Endodermal cell (in vitro differentiated cells): ENCODE results near the gene ZNF76. TPM values are rescaled to one million over a fixed set of nuclear protein-coding genes. Genes with fewer than 3 reads are reported as not detected.

Experiments
- DNase-seq: peaks from one replicate; pipeline ENCODE4 v3.0.0-alpha.2; 2017
- H3K27ac ChIP-seq: 2 replicates; pipeline ENCODE4 v1.5.1; 2013; ENCODE audit warnings: mild to moderate bottlenecking, low read depth, low read length, moderate library complexity
- H3K27me3 ChIP-seq: 2 replicates; pipeline ENCODE4 v1.6.1; 2013; ENCODE audit warnings: mild to moderate bottlenecking, low read length, moderate library complexity; ENCODE audit not compliant: insufficient read depth, control insufficient read depth, poor library complexity, severe bottlenecking
- H3K36me3 ChIP-seq: 2 replicates; pipeline ENCODE4 v1.7.0; 2013; ENCODE audit warnings: mild to moderate bottlenecking, low read length, moderate library complexity; ENCODE audit not compliant: control insufficient read depth, insufficient read depth
- H3K4me1 ChIP-seq: one replicate; pipeline ENCODE4 v1.7.0; 2013; ENCODE audit warnings: low read length; ENCODE audit not compliant: control insufficient read depth, insufficient read depth
- H3K4me3 ChIP-seq: 2 replicates; pipeline ENCODE4 v1.5.1; 2013; ENCODE audit warnings: mild to moderate bottlenecking, low read length, moderate library complexity
- H3K9ac ChIP-seq: 2 replicates; pipeline ENCODE4 v1.6.1; 2013; ENCODE audit warnings: mild to moderate bottlenecking, low read length, moderate library complexity; ENCODE audit not compliant: poor library complexity, severe bottlenecking; ENCODE audit errors: extremely low read depth
- H3K9me3 ChIP-seq: 2 replicates; pipeline ENCODE4 v1.6.1; 2013; ENCODE audit warnings: mild to moderate bottlenecking, low read length, moderate library complexity; ENCODE audit not compliant: control insufficient read depth
- H3K27ac Mint-ChIP-seq: 2 replicates; pipeline ENCODE4 v1.8.0; 2020; ENCODE audit warnings: mixed read lengths
- H3K27me3 Mint-ChIP-seq: 2 replicates; pipeline ENCODE4 v1.8.0; 2021; ENCODE audit warnings: mild to moderate bottlenecking, mixed read lengths; ENCODE audit not compliant: insufficient read depth
- H3K36me3 Mint-ChIP-seq: 2 replicates; pipeline ENCODE4 v1.8.0; 2020; ENCODE audit warnings: low read depth, mixed read lengths
- H3K4me1 Mint-ChIP-seq: 2 replicates; pipeline ENCODE4 v1.8.0; 2020; ENCODE audit warnings: mixed read lengths
- H3K4me3 Mint-ChIP-seq: 2 replicates; pipeline ENCODE4 v1.8.0; 2020; ENCODE audit warnings: mild to moderate bottlenecking, moderate library complexity, mixed read lengths
- H3K9me3 Mint-ChIP-seq: 2 replicates; pipeline ENCODE4 v1.8.0; 2020; ENCODE audit warnings: mild to moderate bottlenecking, mixed read lengths
- CTCF ChIP-seq: fragments of 200-600 bp; sonication (generic); conservative IDR thresholded peaks from 2 replicates; pipeline ENCODE4 v1.5.0; 2021; ENCODE audit warnings: antibody characterized with exemption, mild to moderate bottlenecking
- WGBS, 2 experiments: methylation state at CpG; one replicate each; pipeline versions ENCODE4 v1.1.5 to v1.1.7; 2013; ENCODE audit warnings: missing lambda C conversion rate in 2 of 2, mixed read lengths in 1 of 2; ENCODE audit not compliant: insufficient coverage in 1 of 2, insufficient read length in 1 of 2; 5-methylcytosine and 5-hydroxymethylcytosine counted together
- total RNA-seq, 2 donors: library from RNA; stranded (reverse); fragmentation: NEBNext Ultra II Directional in 1 of 2; extraction: Animal tissue kit (Norgen Biotek cat#: 25700) in 1 of 2; gene quantifications; 2 replicates in 1 of 2; 3 replicates in 1 of 2; pipeline ENCODE4 v1.2.1, GENCODE V29; 2021

The ZNF76 gene
- total RNA-seq, 2 donors from 2014 or later = 39.0 to 42.9 TPM

- Histone ChIP-seq H3K9ac (no peak overlapping the region), H3K27me3 (no peaks in the 10 kb centered on the region), H3K36me3 (peaks cover 24% of the 10 kb centered on the region), H3K27ac (no peak overlapping the region), H3K9me3 (no peaks in the 10 kb centered on the region), H3K4me3 (no peak overlapping the region), H3K4me1 (peaks cover 17% of the 10 kb centered on the region)
- 87 to 99% methylated on average over 11 to 17 of the region's 17 CpGs for WGBS, 2 experiments
- no peak for TF ChIP-seq CTCF
- Mint-ChIP-seq H3K9me3 (no peaks in the 10 kb centered on the region), H3K4me1 (peaks cover 29% of the 10 kb centered on the region), H3K27me3 (peaks cover 19% of the 10 kb centered on the region), H3K4me3 (no peak overlapping the region), H3K27ac (no peak overlapping the region), H3K36me3 (peaks cover 4% of the 10 kb centered on the region)
- DNase-seq = no peak
These were observed 16.1 kb upstream of the ZNF76 start for GRCh38 chr6:35243386-35243958.

GRCh38 chr6:35244551-35244950 is 15.0 kb upstream of the ZNF76 start:
- H3K27ac ChIP-seq = no peak overlapping the region
- Mint-ChIP-seq H3K9me3 (no peaks in the 10 kb centered on the region), H3K4me3 (no peak overlapping the region), H3K27ac (no peak overlapping the region), H3K36me3 (peaks cover 4% of the 10 kb centered on the region), H3K4me1 (peaks cover 26% of the 10 kb centered on the region), H3K27me3 (peaks cover 13% of the 10 kb centered on the region)
- no peak for DNase-seq
- H3K4me3 ChIP-seq = no peak overlapping the region
- WGBS, 2 experiments = 94 to 100% methylated on average over 1 to 7 of the region's 7 CpGs
- peaks cover 24% of the 10 kb centered on the region for H3K36me3 ChIP-seq
- H3K27me3 ChIP-seq = no peaks in the 10 kb centered on the region
- peaks cover 8% of the 10 kb centered on the region for H3K4me1 ChIP-seq
- no peak overlapping the region for H3K9ac ChIP-seq
- TF ChIP-seq CTCF = no peak
- H3K9me3 ChIP-seq = no peaks in the 10 kb centered on the region

- no peak overlapping the region for H3K9ac ChIP-seq
- Mint-ChIP-seq H3K4me3 (no peak overlapping the region), H3K9me3 (no peaks in the 10 kb centered on the region), H3K4me1 (peaks cover 13% of the 10 kb centered on the region), H3K27me3 (no peaks in the 10 kb centered on the region), H3K27ac (no peak overlapping the region), H3K36me3 (peaks cover 4% of the 10 kb centered on the region)
- WGBS, 2 experiments = 89 to 97% methylated on average over 2 of the region's 2 CpGs
- H3K27me3 ChIP-seq = no peaks in the 10 kb centered on the region
- H3K9me3 ChIP-seq = no peaks in the 10 kb centered on the region
- H3K4me1 ChIP-seq = no peaks in the 10 kb centered on the region
- peaks cover 21% of the 10 kb centered on the region for H3K36me3 ChIP-seq
- H3K4me3 ChIP-seq = no peak overlapping the region
- no peak for TF ChIP-seq CTCF
- no peak for DNase-seq
- no peak overlapping the region for H3K27ac ChIP-seq
These were observed 11.8 kb upstream of the ZNF76 start for GRCh38 chr6:35247642-35248231.
